T-helper 17 cell (primary cell): ENCODE data around the gene SPAG8. TPM values are rescaled to one million over a fixed set of nuclear protein-coding genes. Genes with fewer than 3 reads are reported as not detected.
A peak's percentile ranks its signal among the peaks of the same experiment; 100 is the strongest.

Source experiments
- ATAC-seq: fragments of 150-1000 bp; cut with Tn5 transposase; 2 replicates; pipeline ENCODE4 v1.10.0; 2021; ENCODE audit warnings: mild to moderate bottlenecking, moderate library complexity
- DNase-seq, 3 donors: peaks; one replicate each; pipeline versions ENCODE4 v3.0.0 to v3.0.0-alpha.2; 2020 to 2021
- H3K9me3 ChIP-seq: one replicate; pipeline ENCODE4 v1.7.0; 2013; ENCODE audit warnings: low read length, mild to moderate bottlenecking; ENCODE audit not compliant: control insufficient read depth, poor library complexity, severe bottlenecking
- H3K27ac Mint-ChIP-seq: one replicate; pipeline ENCODE4 v1.8.0; 2022; ENCODE audit warnings: mild to moderate bottlenecking, moderate library complexity, mixed read lengths
- H3K27me3 Mint-ChIP-seq: one replicate; pipeline ENCODE4 v1.8.0; 2022; ENCODE audit warnings: mixed read lengths
- H3K36me3 Mint-ChIP-seq: one replicate; pipeline ENCODE4 v1.8.0; 2022; ENCODE audit warnings: low read depth, mixed read lengths
- H3K4me1 Mint-ChIP-seq: one replicate; pipeline ENCODE4 v1.8.0; 2022; ENCODE audit warnings: mild to moderate bottlenecking, mixed read lengths
- H3K4me3 Mint-ChIP-seq: one replicate; pipeline ENCODE4 v1.8.0; 2022; ENCODE audit warnings: mild to moderate bottlenecking, moderate library complexity, mixed read lengths
- total RNA-seq, 4 donors: library from RNA in 2 of 4; stranded (reverse) in 2 of 4; gene quantifications; one replicate each; pipeline ENCODE4 v1.2.3 and lab custom pipeline; 2022 to 2026

Gene SPAG8
- total RNA-seq, 2 donors from 2014 or later, result 0.81 to 0.97 TPM

- no peak for ATAC-seq
- DNase-seq, result no peak
- Mint-ChIP-seq H3K36me3 (peaks cover 3% of the 10 kb centered on the region), H3K27ac (no peak overlapping the region), H3K4me3 (no peak overlapping the region), H3K27me3 (no peaks in the 10 kb centered on the region), H3K4me1 (peaks cover 25% of the 10 kb centered on the region)
- no peaks in the 10 kb centered on the region for H3K9me3 ChIP-seq
Measured at GRCh38 chr9:35792024-35792813, 19.8 kb downstream of the SPAG8 start.

GRCh38 chr9:35791297-35791921 is 20.7 kb downstream of the SPAG8 start, which contains the start of gene NPR2:
Gene NPR2 (plus strand): TSS chr9:35791591. CDS start chr9:35792409, 818 bp downstream.
- DNase-seq (no peak), ATAC-seq (no peak)
- H3K4me3 Mint-ChIP-seq, result no peak within 1 kb of the TSS
- H3K36me3 Mint-ChIP-seq, result peaks cover 3% of the 10 kb centered on the region
- H3K27me3 Mint-ChIP-seq, result no peaks in the 10 kb centered on the region
- no peaks in the 10 kb centered on the region for H3K9me3 ChIP-seq
- no peak within 1 kb of the TSS for H3K27ac Mint-ChIP-seq
- H3K4me1 Mint-ChIP-seq, result peaks cover 20% of the 10 kb centered on the region

- peaks cover 7% of the 10 kb centered on the region for H3K36me3 Mint-ChIP-seq
- H3K4me1 Mint-ChIP-seq, result peaks cover 23% of the 10 kb centered on the region
- H3K27me3 Mint-ChIP-seq, result no peaks in the 10 kb centered on the region
- no peaks in the 10 kb centered on the region for H3K9me3 ChIP-seq
- H3K27ac Mint-ChIP-seq, result no peak overlapping the region
- DNase-seq, result peak in 2 of 3 donors; percentile 39 to 41
- peak; percentile 95 for ATAC-seq
- no peak overlapping the region for H3K4me3 Mint-ChIP-seq
Measured at GRCh38 chr9:35790385-35791296, 21.4 kb downstream of the SPAG8 start.

- peaks cover 23% of the 10 kb centered on the region for H3K4me1 Mint-ChIP-seq
- no peaks in the 10 kb centered on the region for H3K27me3 Mint-ChIP-seq
- H3K4me3 Mint-ChIP-seq, result no peak overlapping the region
- ATAC-seq (peak; percentile 31), DNase-seq (no peak)
- no peaks in the 10 kb centered on the region for H3K9me3 ChIP-seq
- H3K36me3 Mint-ChIP-seq, result peaks cover 8% of the 10 kb centered on the region
- no peak overlapping the region for H3K27ac Mint-ChIP-seq
Measured at GRCh38 chr9:35790025-35790384, 22.1 kb downstream of the SPAG8 start.

GRCh38 chr9:35789541-35789940 is 22.5 kb downstream of the SPAG8 start:
- Mint-ChIP-seq H3K4me3 (no peak overlapping the region), H3K4me1 (peaks cover 20% of the 10 kb centered on the region), H3K36me3 (peaks cover 8% of the 10 kb centered on the region), H3K27ac (no peak overlapping the region), H3K27me3 (no peaks in the 10 kb centered on the region)
- no peaks in the 10 kb centered on the region for H3K9me3 ChIP-seq
- ATAC-seq (no peak), DNase-seq (no peak)

GRCh38 chr9:35783418-35783817 is 28.6 kb downstream of the SPAG8 start:
- Mint-ChIP-seq H3K27ac (no peak overlapping the region), H3K27me3 (no peaks in the 10 kb centered on the region), H3K36me3 (peaks cover 8% of the 10 kb centered on the region), H3K4me1 (peaks cover 11% of the 10 kb centered on the region), H3K4me3 (no peak overlapping the region)
- DNase-seq (no peak), ATAC-seq (no peak)
- no peaks in the 10 kb centered on the region for H3K9me3 ChIP-seq

- H3K27me3 Mint-ChIP-seq, result no peaks in the 10 kb centered on the region
Measured at GRCh38 chr9:35781066-35781465, 31.0 kb downstream of the SPAG8 start.

GRCh38 chr9:35778496-35778895 is 33.6 kb downstream of the SPAG8 start:
- no peak for ATAC-seq
- Mint-ChIP-seq H3K36me3 (no peaks in the 10 kb centered on the region), H3K4me3 (no peak overlapping the region), H3K27me3 (no peaks in the 10 kb centered on the region), H3K4me1 (peaks cover 5% of the 10 kb centered on the region), H3K27ac (peak overlapping the region; percentile 22)
- no peaks in the 10 kb centered on the region for H3K9me3 ChIP-seq
- no peak for DNase-seq

More at GRCh38 chr9:35781066-35781465, 31.0 kb downstream of the SPAG8 start:
- Mint-ChIP-seq H3K4me3 (no peak overlapping the region), H3K36me3 (peaks cover 8% of the 10 kb centered on the region), H3K27ac (no peak overlapping the region), H3K4me1 (peaks cover 7% of the 10 kb centered on the region)
- H3K9me3 ChIP-seq, result no peaks in the 10 kb centered on the region
- ATAC-seq (no peak), DNase-seq (no peak)

GRCh38 chr9:35776018-35776417 is 36.0 kb downstream of the SPAG8 start:
- ATAC-seq, result no peak
- DNase-seq, result no peak
- H3K36me3 Mint-ChIP-seq, result no peaks in the 10 kb centered on the region
- H3K4me1 Mint-ChIP-seq, result peaks cover 4% of the 10 kb centered on the region
- no peaks in the 10 kb centered on the region for H3K27me3 Mint-ChIP-seq
- no peak overlapping the region for H3K27ac Mint-ChIP-seq
- H3K9me3 ChIP-seq, result no peaks in the 10 kb centered on the region
- H3K4me3 Mint-ChIP-seq, result no peak overlapping the region

- Mint-ChIP-seq H3K4me3 (peak overlapping the region; percentile 45), H3K27me3 (no peaks in the 10 kb centered on the region), H3K36me3 (no peaks in the 10 kb centered on the region), H3K4me1 (peaks cover 2% of the 10 kb centered on the region), H3K27ac (peak overlapping the region; percentile 60)
- ATAC-seq (no peak), DNase-seq (no peak)
- H3K9me3 ChIP-seq, result no peaks in the 10 kb centered on the region
Measured at GRCh38 chr9:35774907-35775635, 37.0 kb downstream of the SPAG8 start.

GRCh38 chr9:35771943-35772342 is 40.1 kb downstream of the SPAG8 start:
- no peak overlapping the region for H3K27ac Mint-ChIP-seq
- H3K9me3 ChIP-seq, result no peaks in the 10 kb centered on the region
- no peaks in the 10 kb centered on the region for H3K27me3 Mint-ChIP-seq
- no peak overlapping the region for H3K4me3 Mint-ChIP-seq
- no peak for ATAC-seq
- no peaks in the 10 kb centered on the region for H3K36me3 Mint-ChIP-seq
- no peak for DNase-seq
- H3K4me1 Mint-ChIP-seq, result peaks cover 2% of the 10 kb centered on the region

- H3K27ac Mint-ChIP-seq, result no peak overlapping the region
- no peaks in the 10 kb centered on the region for H3K9me3 ChIP-seq
- DNase-seq (no peak), ATAC-seq (no peak)
- H3K4me3 Mint-ChIP-seq, result no peak overlapping the region
- H3K4me1 Mint-ChIP-seq, result peaks cover 2% of the 10 kb centered on the region
- no peaks in the 10 kb centered on the region for H3K27me3 Mint-ChIP-seq
- H3K36me3 Mint-ChIP-seq, result no peaks in the 10 kb centered on the region
Measured at GRCh38 chr9:35771534-35771933, 40.5 kb downstream of the SPAG8 start.
